ENCODE measurements around the gene MYO1B. TPM values are rescaled to one million over a fixed set of nuclear protein-coding genes. Genes with fewer than 3 reads are reported as not detected.

Gene MYO1B
- polyA plus RNA-seq, 3 donors = 0.01 TPM; not detected in 2

GRCh38 chr2:191341436-191341835, 96.2 kb downstream of the MYO1B start:
- Mint-ChIP-seq H3K4me3 (no peak overlapping the region), H3K9me3 (peaks cover 0 to 1% (median 0%) of the 10 kb centered on the region in 7 donors), H3K4me1 (no peaks in the 10 kb centered on the region), H3K36me3 (no peaks in the 10 kb centered on the region), H3K27me3 (ENCODE audit: low read depth in 3 of 3) (peaks cover 0 to 2% (median 2%) of the 10 kb centered on the region in 3 donors), H3K27ac (no peak overlapping the region)
- H3K9ac ChIP-seq (ENCODE audit: insufficient read depth, low read length, poor library complexity, severe bottlenecking) = no peak overlapping the region
- TF ChIP-seq CTCF (IDR thresholded peaks at IDR 0.05) = no peak
- H3K4me3 ChIP-seq (replicated peaks in 1 of 3; ENCODE audit: low read depth in 2 of 3, low read length in 3 of 3) = no peak overlapping the region
- DNase-seq = no peak
- H3K4me1 ChIP-seq (ENCODE audit: control insufficient read depth in 1 of 2, insufficient read depth in 2 of 2, low read length in 2 of 2) = no peaks in the 10 kb centered on the region
- no peaks in the 10 kb centered on the region for H3K79me2 ChIP-seq (ENCODE audit: insufficient read depth, low read length)
- no peaks in the 10 kb centered on the region for H3K36me3 ChIP-seq (replicated peaks in 1 of 2; ENCODE audit: control insufficient read depth in 1 of 2, insufficient read depth in 2 of 2, low read length in 2 of 2)
- H2AFZ ChIP-seq (ENCODE audit: insufficient read depth, low read depth, low read length, poor library complexity, severe bottlenecking) = no peak overlapping the region
- intact Hi-C loops (cut with micrococcal nuclease) = no loop called here
- no peaks in the 10 kb centered on the region for H3K27me3 ChIP-seq (ENCODE audit: control insufficient read depth in 2 of 2, insufficient read depth in 2 of 2, low read length in 2 of 2)
- no peaks in the 10 kb centered on the region for H3K9me3 ChIP-seq (replicated peaks in 1 of 2; ENCODE audit: control insufficient read depth in 1 of 2, insufficient read depth in 1 of 2, low read length in 2 of 2)
- H3K27ac ChIP-seq (ENCODE audit: low read depth in 1 of 2, low read length in 2 of 2) = no peak overlapping the region
- no peaks in the 10 kb centered on the region for H4K20me1 ChIP-seq (ENCODE audit: insufficient read depth, low read length)
- WGBS (ENCODE audit: insufficient coverage) = 51% methylated on average over 2 of the region's 3 CpGs
- no peak overlapping the region for H3K4me2 ChIP-seq (replicated peaks; ENCODE audit: extremely low read depth, low read length, poor library complexity, severe bottlenecking)

DNA sequence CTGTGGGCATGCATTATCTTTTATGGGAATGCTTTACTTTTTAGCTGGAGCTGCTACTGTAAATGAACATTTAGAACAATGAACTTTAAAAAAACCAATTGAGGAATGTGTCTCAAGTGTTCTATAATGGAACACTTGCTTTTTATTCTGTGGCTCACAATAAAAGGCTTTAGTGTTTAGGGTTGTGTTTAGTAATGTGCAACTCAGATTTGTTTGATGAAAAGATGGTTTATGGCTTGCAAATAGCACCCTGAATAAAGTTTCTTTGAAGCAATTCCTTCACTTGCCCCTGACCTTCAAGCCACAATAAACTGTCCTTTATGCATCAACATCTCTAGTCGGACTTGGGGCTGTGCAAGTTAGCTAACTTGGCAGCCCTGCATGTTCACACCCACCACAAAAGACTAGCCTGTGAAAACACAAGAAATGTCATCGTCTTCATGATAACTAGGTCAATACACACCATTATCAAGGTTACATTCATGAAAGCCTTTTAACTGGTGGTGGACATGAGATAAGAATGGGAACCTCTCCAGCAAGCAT, 98.7 kb downstream of the MYO1B start:
- H3K36me3 Mint-ChIP-seq = no peaks in the 10 kb centered on the region
- no peaks in the 10 kb centered on the region for H3K27me3 Mint-ChIP-seq (ENCODE audit: low read depth in 3 of 3)
- H3K27ac ChIP-seq (ENCODE audit: low read depth in 1 of 2, low read length in 2 of 2) = no peak overlapping the region
- DNase-seq = no peak
- no peaks in the 10 kb centered on the region for H3K36me3 ChIP-seq (replicated peaks in 1 of 2; ENCODE audit: control insufficient read depth in 1 of 2, insufficient read depth in 2 of 2, low read length in 2 of 2)
- no peaks in the 10 kb centered on the region for H3K4me1 Mint-ChIP-seq
- H2AFZ ChIP-seq (ENCODE audit: insufficient read depth, low read depth, low read length, poor library complexity, severe bottlenecking) = no peak overlapping the region
- H3K4me1 ChIP-seq (ENCODE audit: control insufficient read depth in 1 of 2, insufficient read depth in 2 of 2, low read length in 2 of 2) = no peaks in the 10 kb centered on the region
- intact Hi-C loops (cut with micrococcal nuclease) = no loop called here
- H4K20me1 ChIP-seq (ENCODE audit: insufficient read depth, low read length) = no peaks in the 10 kb centered on the region
- no peaks in the 10 kb centered on the region for H3K9me3 ChIP-seq (replicated peaks in 1 of 2; ENCODE audit: control insufficient read depth in 1 of 2, insufficient read depth in 1 of 2, low read length in 2 of 2)
- H3K4me3 ChIP-seq (replicated peaks in 1 of 3; ENCODE audit: low read depth in 2 of 3, low read length in 3 of 3) = no peak overlapping the region
- no peak overlapping the region for H3K4me3 Mint-ChIP-seq
- no peak overlapping the region for H3K4me2 ChIP-seq (replicated peaks; ENCODE audit: extremely low read depth, low read length, poor library complexity, severe bottlenecking)
- 83% methylated on average over 1 of the region's 2 CpGs for WGBS (ENCODE audit: insufficient coverage)
- no peak for TF ChIP-seq CTCF (IDR thresholded peaks at IDR 0.05)
- H3K79me2 ChIP-seq (ENCODE audit: insufficient read depth, low read length) = no peaks in the 10 kb centered on the region
- H3K27me3 ChIP-seq (ENCODE audit: control insufficient read depth in 2 of 2, insufficient read depth in 2 of 2, low read length in 2 of 2) = no peaks in the 10 kb centered on the region
- H3K27ac Mint-ChIP-seq = no peak overlapping the region
- H3K9me3 Mint-ChIP-seq = peaks cover 0 to 1% (median 0%) of the 10 kb centered on the region in 7 donors
- no peak overlapping the region for H3K9ac ChIP-seq (ENCODE audit: insufficient read depth, low read length, poor library complexity, severe bottlenecking)

All from CD14-positive monocyte (primary cell).